ENCODE measurements around the gene STOML3. TPM values are rescaled to one million over a fixed set of nuclear protein-coding genes. Genes with fewer than 3 reads are reported as not detected.
A peak's percentile ranks its signal among the peaks of the same experiment; 100 is the strongest.

The STOML3 gene
- total and polyA plus RNA-seq, 2 of the 8 experiments (the other 6 are each of a cell fraction or from before 2014, with no cell fraction given) = 0.06 TPM; not detected in 1

DNA sequence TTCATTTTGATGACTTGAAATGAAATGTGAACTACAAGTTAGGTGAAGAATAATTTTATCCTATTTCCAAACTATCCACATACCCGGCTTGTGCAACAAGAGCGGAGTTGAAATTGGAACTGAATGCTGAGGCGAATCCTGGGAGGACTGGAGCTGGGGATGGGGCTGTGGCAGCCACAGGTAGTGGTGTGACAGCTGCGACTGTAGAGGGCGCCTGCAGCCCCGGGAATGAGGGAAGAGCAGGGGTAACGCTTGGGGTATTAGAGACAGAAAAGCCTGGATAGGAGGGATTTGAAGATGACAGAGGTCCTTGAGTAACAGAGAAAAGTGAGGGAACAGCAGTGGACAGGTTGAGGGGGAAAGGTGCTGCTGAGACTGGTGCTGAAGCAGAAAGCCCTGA, 22.0 kb upstream of the STOML3 start:
- CTCF ChIA-PET (ENCODE audit: partially characterized antibody) = interaction anchor here (0.6 to 2.3 kb wide), 11 partner anchors 9 to 1906 kb away, joined by 3 to 10 read pairs (median 5); no protein-coding TSS in a partner anchor
- H3K36me3 ChIP-seq (ENCODE audit: control insufficient read depth in 2 of 4, insufficient read depth in 4 of 4, low read length in 3 of 4) = peaks cover 29 to 97% (median 61%) of the 10 kb centered on the region in 4 experiments
- H3K9me3 ChIP-seq (ENCODE audit: insufficient read depth in 2 of 2, low read depth in 1 of 2, low read length in 1 of 2) = no peaks in the 10 kb centered on the region

More for the DNA sequence above, 22.0 kb upstream of the STOML3 start:
- no peak overlapping the region for H2BK120ac ChIP-seq (replicated peaks; ENCODE audit: low read depth, low read length)
- WGBS, 2 experiments (ENCODE audit: extremely low coverage in 1 of 2, insufficient coverage in 1 of 2, insufficient read length in 1 of 2, insufficient replicate concordance in 2 of 2, low coverage in 1 of 2, low lambda C conversion rate in 2 of 2, missing lambda C conversion rate in 1 of 2) = 62% methylated on average over 7 of the region's 7 CpGs; no CpG with 5 or more reads in 1 of the 2 experiments
- no peak overlapping the region for H3K4me2 ChIP-seq (ENCODE audit: insufficient read depth in 1 of 2, low read depth in 2 of 2, low read length in 2 of 2)
- no peak overlapping the region for H3K9ac ChIP-seq (replicated peaks in 1 of 4; ENCODE audit: extremely low read depth in 1 of 4, low read depth in 3 of 4, low read length in 3 of 4)
- H3K4ac ChIP-seq (replicated peaks; ENCODE audit: insufficient read length, low read depth, low read length) = no peak overlapping the region
- H2BK5ac ChIP-seq (ENCODE audit: low read depth, low read length) = no peak overlapping the region
- no peak overlapping the region for H4K8ac ChIP-seq (ENCODE audit: extremely low read depth, insufficient read depth, low read length)
- H2BK20ac ChIP-seq (ENCODE audit: low read length) = no peak overlapping the region
- peaks cover 0 to 7% of the 10 kb centered on the region in 2 experiments for H4K20me1 ChIP-seq (replicated peaks in 1 of 2; ENCODE audit: control insufficient read depth in 1 of 2, insufficient read depth in 2 of 2, low read length in 2 of 2)
- no peak overlapping the region for H4K91ac ChIP-seq (replicated peaks; ENCODE audit: insufficient read length, low read length)
- H3K27me3 ChIP-seq (replicated peaks in 1 of 4; ENCODE audit: control insufficient read depth in 3 of 4, extremely low read depth in 1 of 4, insufficient read depth in 3 of 4, low read length in 3 of 4) = no peaks in the 10 kb centered on the region
- POLR2A ChIA-PET (ENCODE audit: partially characterized antibody) = interaction anchor here (1.2 to 1.8 kb wide), 4 partner anchors 9 to 25 kb away, joined by 3 to 8 read pairs (median 5); partner anchors contain the start of genes NHLRC3 and PROSER1
- H3K56ac ChIP-seq (replicated peaks; ENCODE audit: insufficient read length, low read depth, low read length) = no peak overlapping the region
- H3K18ac ChIP-seq (ENCODE audit: extremely low read depth, low read length) = no peak overlapping the region
- no peak overlapping the region for H4K5ac ChIP-seq (ENCODE audit: insufficient read length, low read depth, low read length)
- H3K79me2 ChIP-seq (ENCODE audit: control insufficient read depth in 1 of 2, insufficient read depth in 2 of 2, low read length in 2 of 2) = no peaks in the 10 kb centered on the region
- H3K79me1 ChIP-seq (ENCODE audit: low read depth, low read length) = no peaks in the 10 kb centered on the region
- no peak overlapping the region for H3K23ac ChIP-seq (ENCODE audit: insufficient read length)
- TF ChIP-seq, protein P1, sequence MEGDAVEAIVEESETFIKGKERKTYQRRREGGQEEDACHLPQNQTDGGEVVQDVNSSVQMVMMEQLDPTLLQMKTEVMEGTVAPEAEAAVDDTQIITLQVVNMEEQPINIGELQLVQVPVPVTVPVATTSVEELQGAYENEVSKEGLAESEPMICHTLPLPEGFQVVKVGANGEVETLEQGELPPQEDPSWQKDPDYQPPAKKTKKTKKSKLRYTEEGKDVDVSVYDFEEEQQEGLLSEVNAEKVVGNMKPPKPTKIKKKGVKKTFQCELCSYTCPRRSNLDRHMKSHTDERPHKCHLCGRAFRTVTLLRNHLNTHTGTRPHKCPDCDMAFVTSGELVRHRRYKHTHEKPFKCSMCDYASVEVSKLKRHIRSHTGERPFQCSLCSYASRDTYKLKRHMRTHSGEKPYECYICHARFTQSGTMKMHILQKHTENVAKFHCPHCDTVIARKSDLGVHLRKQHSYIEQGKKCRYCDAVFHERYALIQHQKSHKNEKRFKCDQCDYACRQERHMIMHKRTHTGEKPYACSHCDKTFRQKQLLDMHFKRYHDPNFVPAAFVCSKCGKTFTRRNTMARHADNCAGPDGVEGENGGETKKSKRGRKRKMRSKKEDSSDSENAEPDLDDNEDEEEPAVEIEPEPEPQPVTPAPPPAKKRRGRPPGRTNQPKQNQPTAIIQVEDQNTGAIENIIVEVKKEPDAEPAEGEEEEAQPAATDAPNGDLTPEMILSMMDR (IDR thresholded peaks at IDR 0.05; ENCODE audit: control extremely low read depth in 1 of 3, insufficient read depth in 1 of 3, low read depth in 1 of 3, low read length in 3 of 3) = peak; percentile 69 to 83 (median 76)
- 0 out of 2 replicates have a peak, but pooled peaks have one; percentile 53 for TF ChIP-seq TEAD4 (IDR thresholded peaks at IDR 0.05; ENCODE audit: low read depth, low read length)
- no peak for TF ChIP-seq PHF8 (conservative IDR thresholded peaks at IDR 0.05; ENCODE audit: low read depth, low read length)
- no peak for TF ChIP-seq TCF12 (IDR thresholded peaks at IDR 0.05; ENCODE audit: low read depth, low read length)
- TF ChIP-seq SP2 (IDR thresholded peaks at IDR 0.05; ENCODE audit: low read length) = no peak
- TF ChIP-seq CREB1 (IDR thresholded peaks at IDR 0.05) = 0 out of 2 replicates have a peak, but pooled peaks have one; percentile 43
- TF ChIP-seq RAD21 (IDR thresholded peaks at IDR 0.05 in 1 of 2, conservative IDR thresholded peaks at IDR 0.05 in 1 of 2; ENCODE audit: low read depth in 2 of 2, low read length in 2 of 2) = peak; percentile 68 to 76
- H2AK5ac ChIP-seq (ENCODE audit: low read depth, low read length) = no peak overlapping the region
- H3K14ac ChIP-seq (ENCODE audit: insufficient read length) = no peak overlapping the region
- no peaks in the 10 kb centered on the region; a peak in 1 of 7 replicates for H3K4me1 ChIP-seq (replicated peaks in 1 of 4; ENCODE audit: control insufficient read depth in 3 of 4, insufficient read depth in 4 of 4, low read length in 3 of 4)
- DNase-seq (ENCODE audit: low read depth in 1 of 2, low spot score in 2 of 2) (peak in 1 of 2 experiments; percentile 69), FAIRE-seq (no peak)
- H3K27ac ChIP-seq (ENCODE audit: low read depth, low read length) = no peak overlapping the region
- H3K4me3 ChIP-seq (ENCODE audit: extremely low read depth in 1 of 4, insufficient read depth in 2 of 4, low read depth in 3 of 4, low read length in 4 of 4) = no peak overlapping the region
- no peak overlapping the region for H2AFZ ChIP-seq (ENCODE audit: low read length)
- no peak overlapping the region for H2BK15ac ChIP-seq (ENCODE audit: low read length)
- no peaks in the 10 kb centered on the region for H3K23me2 ChIP-seq (ENCODE audit: low read depth, low read length)
- H2BK12ac ChIP-seq (ENCODE audit: low read depth, low read length) = no peak overlapping the region
